ENCODE measurements around the gene WWC2. TPM values are rescaled to one million over a fixed set of nuclear protein-coding genes. Genes with fewer than 3 reads are reported as not detected.

Gene WWC2
- total RNA-seq, 1 experiment from 2014 or later, result 39.1 TPM

- RAD21 ChIA-PET (ENCODE audit: low non-redundant PET in 1 of 2, low total read pairs in 2 of 2, uncharacterized antibody in 2 of 2, unreplicated experiment in 2 of 2), result no interaction called here
- ATAC-seq, result no peak
- CTCF ChIA-PET, result no interaction called here
- H3K9ac ChIP-seq (ENCODE audit: low read length), result no peak overlapping the region
- H3K9me3 ChIP-seq (ENCODE audit: control insufficient read depth in 1 of 2, insufficient read depth in 1 of 2, low read depth in 1 of 2, low read length in 2 of 2), result no peaks in the 10 kb centered on the region
- H3K79me2 ChIP-seq (ENCODE audit: insufficient read depth, low read length), result no peaks in the 10 kb centered on the region
- TF ChIP-seq SRF (IDR thresholded peaks at IDR 0.05; ENCODE audit: low read depth) (no peak), ZNF274 (IDR thresholded peaks at IDR 0.05; ENCODE audit: low read depth, low read length) (no peak), ATF3 (IDR thresholded peaks at IDR 0.05) (no peak), EZH2 (IDR thresholded peaks at IDR 0.05) (no peak), YY1 (IDR thresholded peaks at IDR 0.05; ENCODE audit: extremely low read depth, insufficient replicate concordance, low read depth, low read length) (no peak), POLR2AphosphoS5 (IDR thresholded peaks at IDR 0.05; ENCODE audit: low read depth, low read length) (no peak), MAX (IDR thresholded peaks at IDR 0.05) (no peak)
- no peaks in the 10 kb centered on the region for H4K20me1 ChIP-seq (ENCODE audit: insufficient read depth)
- no peaks in the 10 kb centered on the region for H3K36me3 ChIP-seq (ENCODE audit: control insufficient read depth in 1 of 2, insufficient read depth in 2 of 2, low read length in 2 of 2)
- no peaks in the 10 kb centered on the region for H3K9me2 ChIP-seq (ENCODE audit: insufficient read depth)
- no peaks in the 10 kb centered on the region for H3K4me1 ChIP-seq (ENCODE audit: control insufficient read depth in 1 of 2, insufficient read depth in 2 of 2, low read length in 2 of 2)
- H2AFZ ChIP-seq (ENCODE audit: low read depth, low read length, poor library complexity, severe bottlenecking), result no peak overlapping the region
- DNase-seq (ENCODE audit: low read depth, low spot score), result no peak
- H3K4me2 ChIP-seq (ENCODE audit: low read length), result no peak overlapping the region
- H3K27ac ChIP-seq (ENCODE audit: low read depth, low read length), result no peak overlapping the region
- BruUV-seq (replicated peaks), result no TSS peak
- intact Hi-C loops (cut with micrococcal nuclease), result no loop called here
- POLR2A ChIA-PET, result no interaction called here
- no peak overlapping the region for H3K4me3 ChIP-seq (replicated peaks in 1 of 2; ENCODE audit: low read depth in 1 of 2, low read length in 2 of 2)
- H3K27me3 ChIP-seq (ENCODE audit: insufficient read depth, low read length), result no peaks in the 10 kb centered on the region
These were observed 270.0 kb downstream of the WWC2 start for GRCh38 chr4:183369073-183369472.

Other genes starting within 250 kb of the WWC2 start
- 96.3 TPM for gene DCTD, start 181.9 kb upstream of the WWC2 start, total RNA-seq (2021; ENCODE audit: unreplicated experiment)
- gene CLDN22, start 221.0 kb downstream of the WWC2 start, total RNA-seq (2021; ENCODE audit: unreplicated experiment), result not detected
- not detected for gene CLDN24, start 223.2 kb downstream of the WWC2 start, total RNA-seq (2021; ENCODE audit: unreplicated experiment)